Suppressor macrophage treated with lipopolysaccharide for 1 hour (primary cell): ENCODE data around the gene PHKG2.

Source experiments
- DNase-seq, 3 donors: peaks; one replicate each; pipeline ENCODE4 v3.0.0-alpha.2; 2020 to 2022

The PHKG2 gene

GRCh38 chr16:30775392-30776188 is 27.4 kb downstream of the PHKG2 start:
- DNase-seq: peak; percentile 70 to 80 (median 75)

GRCh38 chr16:30777591-30778297 is 29.5 kb downstream of the PHKG2 start:
- DNase-seq: no peak

GRCh38 chr16:30778549-30779244 is 30.5 kb downstream of the PHKG2 start:
- no peak for DNase-seq

DNA sequence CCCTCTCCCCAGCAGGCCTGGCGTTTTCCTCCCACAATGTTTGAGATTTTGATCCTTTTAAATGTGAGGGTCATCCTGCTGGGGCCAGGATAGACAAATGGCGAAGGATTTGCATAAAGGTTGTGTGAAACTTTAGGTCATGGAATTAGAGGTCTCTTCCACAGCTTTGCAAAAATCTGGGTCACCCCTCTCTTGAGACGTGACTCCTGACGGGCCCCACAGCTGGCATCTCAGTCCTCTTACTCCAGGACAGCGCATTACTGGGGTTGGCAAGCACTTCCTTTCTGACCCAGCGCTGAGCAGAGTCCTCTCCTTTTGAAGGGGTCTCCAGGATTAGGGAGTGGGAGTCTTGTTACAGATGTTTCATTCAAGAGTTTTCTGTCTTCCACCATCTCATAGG is 31.4 kb downstream of the PHKG2 start:
- DNase-seq: no peak

DNA sequence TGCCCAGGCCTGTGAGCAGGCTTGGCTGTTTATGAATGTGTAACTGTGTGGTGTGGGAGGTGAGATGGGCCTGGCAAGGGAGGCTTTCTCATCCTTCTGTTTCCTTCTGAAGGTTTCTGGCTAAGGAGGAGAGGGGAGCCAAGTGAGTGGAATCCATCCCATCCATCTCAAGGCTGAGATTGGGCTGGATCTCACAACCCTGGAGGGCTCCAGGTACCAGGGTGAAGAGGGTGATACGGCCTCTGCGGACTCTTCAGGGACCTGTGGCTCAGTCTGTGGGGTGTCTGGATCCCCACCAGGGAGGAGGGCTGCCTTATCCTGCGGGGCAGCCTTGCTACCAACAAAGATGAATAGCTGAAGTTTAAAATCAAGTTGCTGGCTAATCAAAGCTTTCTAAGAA is 31.8 kb downstream of the PHKG2 start:
- DNase-seq: no peak

DNA sequence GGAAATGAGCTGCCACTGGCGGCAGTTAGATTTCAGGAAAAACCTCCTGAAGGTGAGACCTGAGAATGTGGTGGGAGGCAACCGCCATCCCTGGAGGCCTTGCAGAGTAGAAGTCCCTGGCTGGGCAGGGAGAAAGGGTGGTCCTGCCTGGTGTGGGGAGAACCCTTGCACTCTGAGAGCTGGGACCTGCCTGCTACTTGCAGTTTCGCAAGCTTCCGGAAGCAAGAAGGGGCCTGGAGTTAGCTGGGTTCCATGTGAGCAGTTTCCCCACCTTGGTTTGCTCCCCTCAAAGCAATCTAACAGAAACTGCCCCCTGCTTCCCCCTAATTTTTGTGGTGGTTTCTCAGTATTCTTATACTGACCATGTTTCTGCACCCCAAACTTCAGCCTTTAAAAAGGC is 32.3 kb downstream of the PHKG2 start:
- peak in 1 of 3 donors; percentile 11 for DNase-seq

DNA sequence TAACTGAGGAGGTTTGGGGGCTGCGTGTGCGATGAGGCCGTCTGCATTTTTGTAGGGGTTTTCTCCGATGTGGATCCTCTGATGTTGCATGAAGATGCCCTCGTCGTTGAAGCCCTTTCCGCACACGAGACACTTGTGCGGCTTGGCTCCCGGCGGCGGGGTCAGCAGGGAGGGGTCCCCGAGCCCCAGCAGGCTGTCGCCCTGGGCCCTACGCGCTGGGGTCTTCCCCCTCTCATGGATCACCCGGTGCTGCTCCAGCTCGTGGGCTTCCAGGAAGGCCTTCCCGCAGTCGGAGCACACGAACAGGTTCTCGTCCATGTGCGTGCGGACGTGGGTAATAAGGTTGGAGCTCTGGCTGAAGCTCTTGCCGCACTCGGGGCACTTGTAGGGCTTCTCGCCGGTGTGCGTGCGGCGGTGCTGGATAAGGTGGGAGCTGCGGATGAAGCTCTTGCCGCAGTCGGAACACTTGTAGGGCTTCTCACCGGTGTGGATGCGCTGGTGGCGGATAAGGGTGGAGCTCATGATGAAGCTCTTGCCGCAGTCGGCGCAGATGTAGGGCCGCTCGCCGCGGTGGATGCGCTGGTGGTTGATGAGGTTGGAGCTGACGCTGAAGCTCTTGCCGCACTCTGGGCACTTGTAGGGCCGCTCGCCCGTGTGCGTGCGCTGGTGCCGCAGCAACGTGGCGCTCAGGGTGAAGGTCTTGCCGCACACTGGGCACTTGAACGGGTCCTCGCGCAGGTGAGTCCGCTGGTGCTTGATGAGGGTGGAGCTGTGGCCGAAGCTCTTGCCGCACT is 34.5 kb downstream of the PHKG2 start:
- no peak for DNase-seq

GRCh38 chr16:30783280-30784109 is 35.3 kb downstream of the PHKG2 start:
- no peak for DNase-seq

DNA sequence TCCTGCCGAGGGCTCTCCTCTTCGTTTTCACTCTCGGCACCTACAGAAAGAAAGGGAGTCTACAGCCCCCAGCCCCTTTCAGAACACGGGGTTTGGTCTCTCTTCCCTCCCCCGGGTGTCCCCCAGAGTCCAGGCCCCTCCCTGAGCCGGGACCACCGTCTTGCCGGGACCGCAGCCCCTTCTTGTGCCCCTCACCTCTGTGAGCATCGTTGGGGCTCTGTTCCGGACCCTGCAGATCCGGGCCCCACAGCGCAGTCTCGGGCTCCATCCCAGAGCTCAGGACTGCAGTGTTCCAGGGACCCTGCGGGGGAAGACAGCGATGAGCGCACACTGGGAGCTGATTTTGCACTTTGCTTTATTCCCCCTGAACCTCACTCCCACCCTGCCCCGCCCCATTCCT is 36.0 kb downstream of the PHKG2 start:
- DNase-seq: no peak

- no peak for DNase-seq
Observed at GRCh38 chr16:30785126-30786106, 37.2 kb downstream of the PHKG2 start.

GRCh38 chr16:30786115-30786935 is 38.1 kb downstream of the PHKG2 start:
- DNase-seq: peak; percentile 54 to 71 (median 55)

GRCh38 chr16:30786936-30787612 is 38.8 kb downstream of the PHKG2 start, which contains the start of gene ZNF629:
ZNF629 (minus strand) TSS chr16:30787205; CDS start chr16:30784482, 2,723 bp downstream.
- DNase-seq: peak; percentile 56 to 77 (median 62)

- DNase-seq: peak in 1 of 3 donors; percentile 15
Observed at GRCh38 chr16:30787613-30788378, 39.6 kb downstream of the PHKG2 start.

GRCh38 chr16:30793508-30794069 is 45.4 kb downstream of the PHKG2 start:
- no peak for DNase-seq

DNA sequence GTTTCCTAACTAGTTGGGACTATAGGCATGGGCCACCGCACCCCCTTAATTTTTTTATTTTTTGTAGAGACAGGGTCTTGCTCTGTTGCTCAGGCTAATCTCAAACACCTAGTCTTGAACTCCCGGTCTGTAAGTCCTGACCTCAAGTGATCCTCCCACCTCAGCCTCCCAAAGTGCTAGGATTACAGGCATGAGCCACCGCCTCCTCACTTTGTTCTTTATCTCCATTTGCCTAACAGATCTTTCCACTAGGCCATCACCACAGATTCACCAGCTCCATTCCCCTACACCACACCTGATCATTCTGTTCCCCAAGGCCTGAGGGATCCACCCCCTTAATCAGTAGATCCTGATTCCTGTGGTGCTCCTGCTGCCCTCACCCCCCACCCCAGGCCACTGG is 46.4 kb downstream of the PHKG2 start:
- DNase-seq: no peak

DNA sequence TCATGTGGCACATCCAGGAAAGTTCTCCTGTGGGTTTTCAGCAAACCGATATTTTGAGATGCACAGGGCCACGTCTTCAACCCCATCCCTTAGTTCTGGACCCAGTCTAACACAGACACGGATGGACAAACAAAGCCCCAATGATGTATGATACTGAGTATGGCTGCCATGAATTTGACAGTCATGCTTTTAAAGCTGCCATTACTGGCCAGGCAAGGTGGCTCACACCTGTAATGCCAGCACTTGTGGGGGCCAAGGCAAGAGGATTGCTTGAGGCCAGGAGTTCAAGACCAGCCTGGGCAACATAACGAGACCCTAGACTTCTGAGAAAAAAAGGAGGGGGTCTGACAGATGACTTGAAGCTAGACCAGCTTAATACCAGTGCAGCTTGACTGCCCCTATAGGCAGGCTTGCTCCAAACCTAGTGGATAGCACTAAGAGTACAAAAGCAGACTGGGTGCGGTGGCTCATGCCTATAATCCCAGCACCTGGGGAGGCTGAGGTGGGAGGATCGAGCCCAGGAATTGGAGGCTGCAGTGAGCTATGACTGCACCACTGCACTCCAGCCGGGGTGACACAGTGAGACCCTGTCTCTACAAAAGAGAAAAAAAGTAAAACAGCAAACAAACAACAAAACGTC is 49.6 kb downstream of the PHKG2 start:
- no peak for DNase-seq
